Measurements from ENCODE around the gene UBTD2.

- TF ChIP-seq POLR2A (IDR thresholded peaks at IDR 0.05) (no peak), CTCF (IDR thresholded peaks at IDR 0.05) (no peak)
These were observed 115.3 kb downstream of the UBTD2 start for GRCh38 chr5:172168311-172168710.
